Caco-2 (cell line): Measurements from ENCODE around the gene SLC2A9. TPM values are rescaled to one million over a fixed set of nuclear protein-coding genes. Genes with fewer than 3 reads are reported as not detected.

Source experiments
- BruUV-seq: library from RNA; stranded (reverse); fragments of 400-500 nt; replicated peaks from 2 replicates; lab custom pipeline; 2021; lab: Mats Ljungman, UMichigan
- CTCF ChIA-PET: fragments of 300-600 bp; sonication (Branson Sonifier 250); formaldehyde crosslinking; loops from one replicate; lab custom pipeline; 2022; ENCODE audit warnings: antibody characterized with exemption; lab: Charles Lee
- POLR2A ChIA-PET: fragments of 300-600 bp; sonication (Branson Sonifier 250); formaldehyde crosslinking; loops from one replicate; lab custom pipeline; 2022; ENCODE audit warnings: antibody characterized with exemption; lab: Charles Lee
- DNase-seq, 2 experiments: peaks; one replicate each; pipeline versions ENCODE4 v3.0.0 to v3.0.0-alpha.2; 2020 to 2022
- H3K27me3 ChIP-seq: replicated peaks from 2 replicates; pipeline ENCODE4 v1.6.0; 2011; ENCODE audit warnings: low read length; ENCODE audit not compliant: control insufficient read depth, insufficient read depth
- H3K36me3 ChIP-seq: 2 replicates; pipeline ENCODE4 v1.5.1; 2011; ENCODE audit warnings: low read length; ENCODE audit not compliant: control insufficient read depth, insufficient read depth
- H3K4me1 ChIP-seq: fragments of 250-450 bp; sonication (Bioruptor Pico); 2 replicates; pipeline ENCODE4 v1.5.1; 2020; ENCODE audit warnings: mild to moderate bottlenecking
- H3K4me3 ChIP-seq: 2 replicates; pipeline ENCODE4 v1.5.1; 2011; ENCODE audit warnings: low read depth, mild to moderate bottlenecking, control low read depth, low read length
- H3K9me3 ChIP-seq: fragments of 250-450 bp; sonication (Bioruptor Pico); 2 replicates; pipeline ENCODE4 v1.5.1; 2020; ENCODE audit warnings: mild to moderate bottlenecking, moderate library complexity
- H3K27ac Mint-ChIP-seq: one replicate; pipeline ENCODE4 v1.8.0; 2022; ENCODE audit warnings: mixed read lengths; ENCODE audit not compliant: unreplicated experiment
- H3K27me3 Mint-ChIP-seq: one replicate; pipeline ENCODE4 v1.8.0; 2022; ENCODE audit warnings: mixed read lengths; ENCODE audit not compliant: insufficient read depth, unreplicated experiment
- H3K36me3 Mint-ChIP-seq: one replicate; pipeline ENCODE4 v1.8.0; 2022; ENCODE audit warnings: mild to moderate bottlenecking, mixed read lengths; ENCODE audit not compliant: insufficient read depth, unreplicated experiment
- H3K4me1 Mint-ChIP-seq: one replicate; pipeline ENCODE4 v1.8.0; 2022; ENCODE audit warnings: low read depth, mixed read lengths; ENCODE audit not compliant: unreplicated experiment
- H3K4me3 Mint-ChIP-seq: one replicate; pipeline ENCODE4 v1.8.0; 2022; ENCODE audit warnings: mild to moderate bottlenecking, moderate library complexity, mixed read lengths; ENCODE audit not compliant: unreplicated experiment
- H3K9me3 Mint-ChIP-seq: one replicate; pipeline ENCODE4 v1.8.0; 2022; ENCODE audit warnings: mixed read lengths; ENCODE audit not compliant: unreplicated experiment
- CTCF ChIP-seq, 2 experiments: fragments of 200-600 bp in 1 of 2; IDR thresholded peaks; 1 replicate in 1 of 2; 2 replicates in 1 of 2; pipeline versions ENCODE4 v1.5.1 to v1.8.0; 2011 to 2022; ENCODE audit warnings: antibody characterized with exemption in 1 of 2, control low read depth in 1 of 2, inconsistent platforms in 1 of 2, low read depth in 1 of 2, low read length in 1 of 2, mild to moderate bottlenecking in 1 of 2, moderate library complexity in 1 of 2; ENCODE audit not compliant: insufficient read depth in 1 of 2, severe bottlenecking in 1 of 2, unreplicated experiment in 1 of 2
- intact Hi-C: fragments of 100-400 bp; cut with micrococcal nuclease; formaldehyde crosslinking; loops from one replicate; pipeline ENCODE4 v1.10.0; 2022; ENCODE audit not compliant: unreplicated experiment
- total RNA-seq: library from RNA; stranded (reverse); gene quantifications from 2 replicates; pipeline ENCODE4 v1.2.3, GENCODE V29; 2022

The SLC2A9 gene
- total RNA-seq, 1 experiment from 2014 or later = 21.0 TPM

- POLR2A ChIA-PET = no interaction called here
- intact Hi-C loops = no loop called here
- CTCF ChIA-PET = no interaction called here
Observed at GRCh38 chr4:9964879-9965278, 56.4 kb downstream of the SLC2A9 start.

GRCh38 chr4:9963328-9963727, 58.0 kb downstream of the SLC2A9 start:
- no peak for TF ChIP-seq CTCF (IDR thresholded peaks at IDR 0.05; ENCODE audit: insufficient read depth in 1 of 2, low read depth in 1 of 2, low read length in 1 of 2, severe bottlenecking in 1 of 2, unreplicated experiment in 1 of 2)
- no peaks in the 10 kb centered on the region for H3K36me3 Mint-ChIP-seq
- Histone ChIP-seq H3K4me3 (no peak overlapping the region), H3K27me3 (no peaks in the 10 kb centered on the region), H3K9me3 (no peaks in the 10 kb centered on the region), H3K36me3 (no peaks in the 10 kb centered on the region), H3K4me1 (no peaks in the 10 kb centered on the region)
- H3K27me3 Mint-ChIP-seq = no peaks in the 10 kb centered on the region
- H3K4me1 Mint-ChIP-seq = no peaks in the 10 kb centered on the region
- ChIA-PET CTCF (no interaction called here), POLR2A (no interaction called here)
- H3K27ac Mint-ChIP-seq = no peak overlapping the region
- H3K4me3 Mint-ChIP-seq = no peak overlapping the region
- no TSS peak for BruUV-seq
- DNase-seq = no peak
- intact Hi-C loops = no loop called here
- no peaks in the 10 kb centered on the region for H3K9me3 Mint-ChIP-seq

More at GRCh38 chr4:9964879-9965278, 56.4 kb downstream of the SLC2A9 start:
- H3K36me3 ChIP-seq = no peaks in the 10 kb centered on the region
- Mint-ChIP-seq H3K27me3 (no peaks in the 10 kb centered on the region), H3K36me3 (peaks cover 6% of the 10 kb centered on the region), H3K4me3 (no peak overlapping the region), H3K27ac (no peak overlapping the region), H3K9me3 (no peaks in the 10 kb centered on the region), H3K4me1 (no peaks in the 10 kb centered on the region)
- TF ChIP-seq CTCF (IDR thresholded peaks at IDR 0.05; ENCODE audit: insufficient read depth in 1 of 2, low read depth in 1 of 2, low read length in 1 of 2, severe bottlenecking in 1 of 2, unreplicated experiment in 1 of 2) = no peak
- no TSS peak for BruUV-seq
- H3K27me3 ChIP-seq = no peaks in the 10 kb centered on the region
- no peak overlapping the region for H3K4me3 ChIP-seq
- no peak for DNase-seq
- no peaks in the 10 kb centered on the region for H3K9me3 ChIP-seq
- H3K4me1 ChIP-seq = no peaks in the 10 kb centered on the region

GRCh38 chr4:9962611-9963314, 58.5 kb downstream of the SLC2A9 start:
- Histone ChIP-seq H3K9me3 (no peaks in the 10 kb centered on the region), H3K27me3 (no peaks in the 10 kb centered on the region), H3K4me3 (no peak overlapping the region), H3K36me3 (no peaks in the 10 kb centered on the region), H3K4me1 (no peaks in the 10 kb centered on the region)
- H3K4me1 Mint-ChIP-seq = no peaks in the 10 kb centered on the region
- intact Hi-C loops = no loop called here
- no peaks in the 10 kb centered on the region for H3K36me3 Mint-ChIP-seq
- no peak overlapping the region for H3K27ac Mint-ChIP-seq
- ChIA-PET CTCF (no interaction called here), POLR2A (no interaction called here)
- TF ChIP-seq CTCF (IDR thresholded peaks at IDR 0.05; ENCODE audit: insufficient read depth in 1 of 2, low read depth in 1 of 2, low read length in 1 of 2, severe bottlenecking in 1 of 2, unreplicated experiment in 1 of 2) = no peak
- BruUV-seq = no TSS peak
- no peak overlapping the region for H3K4me3 Mint-ChIP-seq
- H3K27me3 Mint-ChIP-seq = no peaks in the 10 kb centered on the region
- H3K9me3 Mint-ChIP-seq = no peaks in the 10 kb centered on the region
- DNase-seq = no peak
